ENCODE data around the gene GHRH. TPM values are rescaled to one million over a fixed set of nuclear protein-coding genes. Genes with fewer than 3 reads are reported as not detected.

Gene GHRH
- total RNA-seq, 1 experiment from 2014 or later: not detected

- H3K4me1 ChIP-seq (ENCODE audit: control insufficient read depth in 1 of 2, insufficient read depth in 2 of 2, low read length in 2 of 2): no peaks in the 10 kb centered on the region
- H3K27ac ChIP-seq (ENCODE audit: low read depth, low read length): no peak overlapping the region
- H3K4me2 ChIP-seq (ENCODE audit: low read length): no peak overlapping the region
- DNase-seq (ENCODE audit: low read depth, low spot score) (no peak), ATAC-seq (no peak)
- no peaks in the 10 kb centered on the region for H3K9me3 ChIP-seq (ENCODE audit: control insufficient read depth in 1 of 2, insufficient read depth in 1 of 2, low read depth in 1 of 2, low read length in 2 of 2)
- H3K79me2 ChIP-seq (ENCODE audit: insufficient read depth, low read length): no peaks in the 10 kb centered on the region
- no peak overlapping the region for H2AFZ ChIP-seq (ENCODE audit: low read depth, low read length, poor library complexity, severe bottlenecking)
- TF ChIP-seq EGR1 (IDR thresholded peaks at IDR 0.05; ENCODE audit: low read depth): no peak
- no peak for TF ChIP-seq JUND (IDR thresholded peaks at IDR 0.05)
- TF ChIP-seq POLR2AphosphoS5 (IDR thresholded peaks at IDR 0.05; ENCODE audit: low read depth, low read length): no peak
- TF ChIP-seq ELF1 (IDR thresholded peaks at IDR 0.05; ENCODE audit: borderline replicate concordance, low read depth): no peak
- TF ChIP-seq MAX (IDR thresholded peaks at IDR 0.05): no peak
- no peak for TF ChIP-seq ZFX (IDR thresholded peaks at IDR 0.05)
- TF ChIP-seq CTCF (IDR thresholded peaks at IDR 0.05 in 2 of 3, conservative IDR thresholded peaks at IDR 0.05 in 1 of 3; ENCODE audit: borderline replicate concordance in 1 of 3, insufficient read depth in 1 of 3, low read depth in 2 of 3, low read length in 2 of 3): no peak
- RAD21 ChIA-PET (ENCODE audit: low non-redundant PET in 1 of 2, low total read pairs in 2 of 2, uncharacterized antibody in 2 of 2, unreplicated experiment in 2 of 2): no interaction called here
- 0 out of 2 replicates have a peak, but pooled peaks cover 14% of the 10 kb centered on the region for H3K27me3 ChIP-seq (ENCODE audit: insufficient read depth, low read length)
- H3K4me3 ChIP-seq (replicated peaks in 1 of 2; ENCODE audit: low read depth in 1 of 2, low read length in 2 of 2): no peak overlapping the region
- intact Hi-C loops (cut with micrococcal nuclease): no loop called here
- H3K9me2 ChIP-seq (ENCODE audit: insufficient read depth): no peaks in the 10 kb centered on the region
- BruUV-seq (replicated peaks): no TSS peak
- H3K9ac ChIP-seq (ENCODE audit: low read length): no peak overlapping the region
- CTCF ChIA-PET: no interaction called here
- H3K36me3 ChIP-seq (ENCODE audit: control insufficient read depth in 1 of 2, insufficient read depth in 2 of 2, low read length in 2 of 2): no peaks in the 10 kb centered on the region
- no peaks in the 10 kb centered on the region for H4K20me1 ChIP-seq (ENCODE audit: insufficient read depth)
- POLR2A ChIA-PET: no interaction called here
Observed at GRCh38 chr20:37257530-37257929, 4.1 kb downstream of the GHRH start.

GRCh38 chr20:37256286-37256685 is 5.3 kb downstream of the GHRH start:
- no peaks in the 10 kb centered on the region for H3K9me3 ChIP-seq (ENCODE audit: control insufficient read depth in 1 of 2, insufficient read depth in 1 of 2, low read depth in 1 of 2, low read length in 2 of 2)
- H3K4me2 ChIP-seq (ENCODE audit: low read length): no peak overlapping the region
- no peak overlapping the region for H3K9ac ChIP-seq (ENCODE audit: low read length)
- H3K79me2 ChIP-seq (ENCODE audit: insufficient read depth, low read length): no peaks in the 10 kb centered on the region
- H3K27me3 ChIP-seq (ENCODE audit: insufficient read depth, low read length): 0 out of 2 replicates have a peak, but pooled peaks cover 8% of the 10 kb centered on the region
- DNase-seq (ENCODE audit: low read depth, low spot score): no peak
- H3K9me2 ChIP-seq (ENCODE audit: insufficient read depth): no peaks in the 10 kb centered on the region
- no peak overlapping the region for H3K27ac ChIP-seq (ENCODE audit: low read depth, low read length)
- ChIA-PET CTCF (no interaction called here), POLR2A (no interaction called here), RAD21 (ENCODE audit: low non-redundant PET in 1 of 2, low total read pairs in 2 of 2, uncharacterized antibody in 2 of 2, unreplicated experiment in 2 of 2) (no interaction called here)
- no peak for ATAC-seq
- H3K36me3 ChIP-seq (ENCODE audit: control insufficient read depth in 1 of 2, insufficient read depth in 2 of 2, low read length in 2 of 2): no peaks in the 10 kb centered on the region
- BruUV-seq (replicated peaks): no TSS peak
- intact Hi-C loops (cut with micrococcal nuclease): no loop called here
- H2AFZ ChIP-seq (ENCODE audit: low read depth, low read length, poor library complexity, severe bottlenecking): no peak overlapping the region
- no peak overlapping the region for H3K4me3 ChIP-seq (replicated peaks in 1 of 2; ENCODE audit: low read depth in 1 of 2, low read length in 2 of 2)
- no peaks in the 10 kb centered on the region for H3K4me1 ChIP-seq (ENCODE audit: control insufficient read depth in 1 of 2, insufficient read depth in 2 of 2, low read length in 2 of 2)
- H4K20me1 ChIP-seq (ENCODE audit: insufficient read depth): no peaks in the 10 kb centered on the region
- TF ChIP-seq EZH2phosphoT487 (IDR thresholded peaks at IDR 0.05; ENCODE audit: borderline replicate concordance): no peak
- no peak for TF ChIP-seq POLR2AphosphoS5 (IDR thresholded peaks at IDR 0.05; ENCODE audit: low read depth, low read length)
- TF ChIP-seq ELF1 (IDR thresholded peaks at IDR 0.05; ENCODE audit: borderline replicate concordance, low read depth): no peak
- TF ChIP-seq EGR1 (IDR thresholded peaks at IDR 0.05; ENCODE audit: low read depth): no peak
- no peak for TF ChIP-seq EZH2 (IDR thresholded peaks at IDR 0.05)
- TF ChIP-seq YY1 (IDR thresholded peaks at IDR 0.05; ENCODE audit: extremely low read depth, insufficient replicate concordance, low read depth, low read length): no peak
- TF ChIP-seq SIN3A (IDR thresholded peaks at IDR 0.05; ENCODE audit: low read depth): no peak
- TF ChIP-seq RAD21 (IDR thresholded peaks at IDR 0.05; ENCODE audit: low read depth): no peak
- no peak for TF ChIP-seq POLR2A (IDR thresholded peaks at IDR 0.05; ENCODE audit: borderline replicate concordance, extremely low read depth, insufficient read depth, insufficient read length)
- no peak for TF ChIP-seq SP1 (IDR thresholded peaks at IDR 0.05; ENCODE audit: low read depth)
- TF ChIP-seq ZNF274 (IDR thresholded peaks at IDR 0.05; ENCODE audit: low read depth, low read length): no peak
- no peak for TF ChIP-seq JUND (IDR thresholded peaks at IDR 0.05)
- TF ChIP-seq ATF3 (IDR thresholded peaks at IDR 0.05): no peak
- TF ChIP-seq ZBTB33 (IDR thresholded peaks at IDR 0.05; ENCODE audit: extremely low read depth, insufficient replicate concordance, low read length): no peak

Measured in HCT116 (cell line).